GM23338 (cell line): ENCODE measurements around the gene SLC39A11. TPM values are rescaled to one million over a fixed set of nuclear protein-coding genes. Genes with fewer than 3 reads are reported as not detected.

Source experiments
- ATAC-seq: fragments of 200-7000 bp; cut with Tn5 transposase; 3 replicates; pipeline ENCODE4 v1.9.1; 2020
- DNase-seq: peaks from one replicate; pipeline ENCODE4 v3.0.0-alpha.2; 2015; ENCODE audit warnings: low spot score
- H2AFZ ChIP-seq: fragments of 200-600 bp; sonication (generic); 2 replicates; pipeline ENCODE4 v1.8.0; 2016; ENCODE audit warnings: antibody characterized with exemption, mild to moderate bottlenecking, moderate library complexity
- H3F3A ChIP-seq: fragments of 200-600 bp; sonication (generic); replicated peaks from 2 replicates; pipeline ENCODE4 v1.8.0; 2017; ENCODE audit warnings: antibody characterized with exemption, mixed run types, low read depth
- H3K27ac ChIP-seq: fragments of 200-600 bp; sonication (generic); 2 replicates; pipeline ENCODE4 v1.6.1; 2016; ENCODE audit warnings: low read depth
- H3K27me3 ChIP-seq: fragments of 200-600 bp; sonication (generic); 2 replicates; pipeline ENCODE4 v1.8.0; 2016; ENCODE audit warnings: mild to moderate bottlenecking, mixed run types, moderate library complexity; ENCODE audit not compliant: insufficient read depth
- H3K36me3 ChIP-seq: fragments of 200-600 bp; sonication (generic); 2 replicates; pipeline ENCODE4 v1.8.0; 2016; ENCODE audit warnings: mild to moderate bottlenecking; ENCODE audit not compliant: insufficient read depth
- H3K4me1 ChIP-seq: fragments of 200-600 bp; sonication (generic); 2 replicates; pipeline ENCODE4 v1.8.0; 2016; ENCODE audit warnings: mild to moderate bottlenecking, moderate library complexity; ENCODE audit not compliant: insufficient read depth
- H3K4me2 ChIP-seq: fragments of 200-600 bp; sonication (generic); 2 replicates; pipeline ENCODE4 v1.7.1; 2017; ENCODE audit warnings: mixed run types
- H3K4me3 ChIP-seq: fragments of 200-600 bp; sonication (generic); 2 replicates; pipeline ENCODE4 v1.6.1; 2016; ENCODE audit warnings: mixed run types
- H3K79me2 ChIP-seq: fragments of 200-600 bp; sonication (generic); replicated peaks from 2 replicates; pipeline ENCODE4 v1.8.0; 2017; ENCODE audit warnings: mild to moderate bottlenecking; ENCODE audit not compliant: insufficient read depth
- H3K9me2 ChIP-seq: fragments of 200-600 bp; sonication (generic); 2 replicates; pipeline ENCODE4 v1.8.0; 2017; ENCODE audit not compliant: insufficient read depth
- H4K20me1 ChIP-seq: fragments of 200-600 bp; sonication (generic); replicated peaks from 2 replicates; pipeline ENCODE4 v1.8.0; 2017; ENCODE audit warnings: mild to moderate bottlenecking; ENCODE audit not compliant: insufficient read depth
- H3K27ac Mint-ChIP-seq: 2 replicates; pipeline ENCODE4 v1.8.0; 2020; ENCODE audit warnings: inconsistent platforms, mild to moderate bottlenecking, moderate library complexity, mixed read lengths
- H3K27me3 Mint-ChIP-seq: 3 replicates; pipeline ENCODE4 v1.8.0; 2022; ENCODE audit warnings: low read depth, mild to moderate bottlenecking, moderate library complexity, mixed read lengths, inconsistent platforms; ENCODE audit not compliant: insufficient read depth, poor library complexity
- H3K36me3 Mint-ChIP-seq: 3 replicates; pipeline ENCODE4 v1.8.0; 2021; ENCODE audit warnings: low read depth, mild to moderate bottlenecking, inconsistent platforms, moderate library complexity, mixed read lengths
- H3K4me1 Mint-ChIP-seq: 3 replicates; pipeline ENCODE4 v1.8.0; 2020; ENCODE audit warnings: mild to moderate bottlenecking, inconsistent platforms, mixed read lengths
- H3K4me3 Mint-ChIP-seq: 3 replicates; pipeline ENCODE4 v1.8.0; 2021; ENCODE audit warnings: moderate library complexity, mild to moderate bottlenecking, inconsistent platforms, mixed read lengths
- H3K9me3 Mint-ChIP-seq: 3 replicates; pipeline ENCODE4 v1.8.0; 2020; ENCODE audit warnings: moderate library complexity, mild to moderate bottlenecking, inconsistent platforms, mixed read lengths
- EZH2 ChIP-seq: fragments of 200-600 bp; sonication (generic); IDR thresholded peaks from one replicate; pipeline ENCODE4 v1.8.0; 2017; ENCODE audit warnings: antibody characterized with exemption, mild to moderate bottlenecking, low read depth; ENCODE audit not compliant: unreplicated experiment
- NANOG ChIP-seq: IDR thresholded peaks from 2 replicates; pipeline ENCODE4 v1.6.1; 2016; ENCODE audit warnings: antibody characterized with exemption, borderline replicate concordance
- POLR2AphosphoS5 ChIP-seq: IDR thresholded peaks from 2 replicates; pipeline ENCODE4 v1.6.1; 2016; ENCODE audit warnings: antibody characterized with exemption, low read depth
- ZNF114 ChIP-seq: fragments of 250-450 bp; sonication (Bioruptor Pico); IDR thresholded peaks from 2 replicates; pipeline ENCODE4 v1.5.0; 2020; ENCODE audit warnings: mild to moderate bottlenecking, moderate library complexity
- ZNF331 ChIP-seq: fragments of 250-450 bp; sonication (Bioruptor Pico); IDR thresholded peaks from 2 replicates; pipeline ENCODE4 v1.5.0; 2020; ENCODE audit warnings: low read depth, mild to moderate bottlenecking, moderate library complexity
- polyA plus RNA-seq: library from polyadenylated mRNA; unstranded; fragments of >200 nt; fragmentation: Nextera tagmentation; extraction: Ambion mirVana; gene quantifications from 2 replicates; pipeline ENCODE4 v1.2.1, GENCODE V29; 2016
- total RNA-seq: library from RNA; depleted of rRNA; stranded (reverse); fragments of >200 nt; shearing (Covaris generic); gene quantifications from 2 replicates; pipeline ENCODE4 v1.2.3, GENCODE V29; 2014
- TF ChIP-seq, protein P1 (sequence below): fragments of 250-450 bp; sonication (Bioruptor Pico); IDR thresholded peaks from 2 replicates; pipeline ENCODE4 v1.5.0; 2020; ENCODE audit warnings: mild to moderate bottlenecking, moderate library complexity
- TF ChIP-seq, protein P2 (sequence below): IDR thresholded peaks from 2 replicates; pipeline ENCODE4 v1.6.1; 2016; ENCODE audit warnings: antibody characterized with exemption

SLC39A11 gene
- total and polyA plus RNA-seq, 2 experiments from 2014 or later, result 10.8 to 18.1 TPM

DNA sequence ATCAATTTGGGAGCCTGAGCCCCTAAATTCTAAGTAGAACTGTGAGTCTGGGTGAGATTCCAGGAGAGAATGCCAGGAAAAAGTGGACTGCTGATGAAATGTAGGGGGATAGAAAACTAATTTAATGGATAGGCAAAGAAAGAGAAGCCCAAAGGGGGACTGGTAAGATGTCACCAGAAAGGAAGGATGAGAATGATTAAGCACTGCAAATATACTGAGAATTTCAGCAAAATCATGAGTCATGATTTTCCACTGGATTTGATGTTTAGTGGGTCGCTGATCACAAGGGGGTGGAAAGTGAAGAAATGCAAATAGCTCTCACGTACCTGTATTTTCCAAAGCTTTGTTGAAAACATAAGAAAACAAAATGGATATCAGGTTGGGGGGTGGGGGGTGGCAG is 201.8 kb downstream of the SLC39A11 start (continued):
- TF ChIP-seq, protein P1, sequence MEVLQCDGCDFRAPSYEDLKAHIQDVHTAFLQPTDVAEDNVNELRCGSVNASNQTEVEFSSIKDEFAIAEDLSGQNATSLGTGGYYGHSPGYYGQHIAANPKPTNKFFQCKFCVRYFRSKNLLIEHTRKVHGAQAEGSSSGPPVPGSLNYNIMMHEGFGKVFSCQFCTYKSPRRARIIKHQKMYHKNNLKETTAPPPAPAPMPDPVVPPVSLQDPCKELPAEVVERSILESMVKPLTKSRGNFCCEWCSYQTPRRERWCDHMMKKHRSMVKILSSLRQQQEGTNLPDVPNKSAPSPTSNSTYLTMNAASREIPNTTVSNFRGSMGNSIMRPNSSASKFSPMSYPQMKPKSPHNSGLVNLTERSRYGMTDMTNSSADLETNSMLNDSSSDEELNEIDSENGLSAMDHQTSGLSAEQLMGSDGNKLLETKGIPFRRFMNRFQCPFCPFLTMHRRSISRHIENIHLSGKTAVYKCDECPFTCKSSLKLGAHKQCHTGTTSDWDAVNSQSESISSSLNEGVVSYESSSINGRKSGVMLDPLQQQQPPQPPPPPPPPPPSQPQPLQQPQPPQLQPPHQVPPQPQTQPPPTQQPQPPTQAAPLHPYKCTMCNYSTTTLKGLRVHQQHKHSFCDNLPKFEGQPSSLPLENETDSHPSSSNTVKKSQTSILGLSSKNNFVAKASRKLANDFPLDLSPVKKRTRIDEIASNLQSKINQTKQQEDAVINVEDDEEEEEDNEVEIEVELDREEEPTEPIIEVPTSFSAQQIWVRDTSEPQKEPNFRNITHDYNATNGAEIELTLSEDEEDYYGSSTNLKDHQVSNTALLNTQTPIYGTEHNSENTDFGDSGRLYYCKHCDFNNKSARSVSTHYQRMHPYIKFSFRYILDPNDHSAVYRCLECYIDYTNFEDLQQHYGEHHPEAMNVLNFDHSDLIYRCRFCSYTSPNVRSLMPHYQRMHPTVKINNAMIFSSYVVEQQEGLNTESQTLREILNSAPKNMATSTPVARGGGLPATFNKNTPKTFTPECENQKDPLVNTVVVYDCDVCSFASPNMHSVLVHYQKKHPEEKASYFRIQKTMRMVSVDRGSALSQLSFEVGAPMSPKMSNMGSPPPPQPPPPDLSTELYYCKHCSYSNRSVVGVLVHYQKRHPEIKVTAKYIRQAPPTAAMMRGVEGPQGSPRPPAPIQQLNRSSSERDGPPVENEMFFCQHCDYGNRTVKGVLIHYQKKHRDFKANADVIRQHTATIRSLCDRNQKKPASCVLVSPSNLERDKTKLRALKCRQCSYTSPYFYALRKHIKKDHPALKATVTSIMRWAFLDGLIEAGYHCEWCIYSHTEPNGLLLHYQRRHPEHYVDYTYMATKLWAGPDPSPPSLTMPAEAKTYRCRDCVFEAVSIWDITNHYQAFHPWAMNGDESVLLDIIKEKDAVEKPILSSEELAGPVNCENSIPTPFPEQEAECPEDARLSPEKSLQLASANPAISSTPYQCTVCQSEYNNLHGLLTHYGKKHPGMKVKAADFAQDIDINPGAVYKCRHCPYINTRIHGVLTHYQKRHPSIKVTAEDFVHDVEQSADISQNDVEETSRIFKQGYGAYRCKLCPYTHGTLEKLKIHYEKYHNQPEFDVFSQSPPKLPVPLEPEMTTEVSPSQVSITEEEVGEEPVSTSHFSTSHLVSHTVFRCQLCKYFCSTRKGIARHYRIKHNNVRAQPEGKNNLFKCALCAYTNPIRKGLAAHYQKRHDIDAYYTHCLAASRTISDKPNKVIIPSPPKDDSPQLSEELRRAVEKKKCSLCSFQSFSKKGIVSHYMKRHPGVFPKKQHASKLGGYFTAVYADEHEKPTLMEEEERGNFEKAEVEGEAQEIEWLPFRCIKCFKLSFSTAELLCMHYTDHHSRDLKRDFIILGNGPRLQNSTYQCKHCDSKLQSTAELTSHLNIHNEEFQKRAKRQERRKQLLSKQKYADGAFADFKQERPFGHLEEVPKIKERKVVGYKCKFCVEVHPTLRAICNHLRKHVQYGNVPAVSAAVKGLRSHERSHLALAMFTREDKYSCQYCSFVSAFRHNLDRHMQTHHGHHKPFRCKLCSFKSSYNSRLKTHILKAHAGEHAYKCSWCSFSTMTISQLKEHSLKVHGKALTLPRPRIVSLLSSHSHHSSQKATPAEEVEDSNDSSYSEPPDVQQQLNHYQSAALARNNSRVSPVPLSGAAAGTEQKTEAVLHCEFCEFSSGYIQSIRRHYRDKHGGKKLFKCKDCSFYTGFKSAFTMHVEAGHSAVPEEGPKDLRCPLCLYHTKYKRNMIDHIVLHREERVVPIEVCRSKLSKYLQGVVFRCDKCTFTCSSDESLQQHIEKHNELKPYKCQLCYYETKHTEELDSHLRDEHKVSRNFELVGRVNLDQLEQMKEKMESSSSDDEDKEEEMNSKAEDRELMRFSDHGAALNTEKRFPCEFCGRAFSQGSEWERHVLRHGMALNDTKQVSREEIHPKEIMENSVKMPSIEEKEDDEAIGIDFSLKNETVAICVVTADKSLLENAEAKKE (CRISPR knock-in tag), result no peak
- TF ChIP-seq POLR2AphosphoS5 (no peak), ZNF331 (CRISPR knock-in tag) (no peak), EZH2 (no peak)
- TF ChIP-seq, protein P2, sequence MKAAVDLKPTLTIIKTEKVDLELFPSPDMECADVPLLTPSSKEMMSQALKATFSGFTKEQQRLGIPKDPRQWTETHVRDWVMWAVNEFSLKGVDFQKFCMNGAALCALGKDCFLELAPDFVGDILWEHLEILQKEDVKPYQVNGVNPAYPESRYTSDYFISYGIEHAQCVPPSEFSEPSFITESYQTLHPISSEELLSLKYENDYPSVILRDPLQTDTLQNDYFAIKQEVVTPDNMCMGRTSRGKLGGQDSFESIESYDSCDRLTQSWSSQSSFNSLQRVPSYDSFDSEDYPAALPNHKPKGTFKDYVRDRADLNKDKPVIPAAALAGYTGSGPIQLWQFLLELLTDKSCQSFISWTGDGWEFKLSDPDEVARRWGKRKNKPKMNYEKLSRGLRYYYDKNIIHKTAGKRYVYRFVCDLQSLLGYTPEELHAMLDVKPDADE, result no peak

DNA sequence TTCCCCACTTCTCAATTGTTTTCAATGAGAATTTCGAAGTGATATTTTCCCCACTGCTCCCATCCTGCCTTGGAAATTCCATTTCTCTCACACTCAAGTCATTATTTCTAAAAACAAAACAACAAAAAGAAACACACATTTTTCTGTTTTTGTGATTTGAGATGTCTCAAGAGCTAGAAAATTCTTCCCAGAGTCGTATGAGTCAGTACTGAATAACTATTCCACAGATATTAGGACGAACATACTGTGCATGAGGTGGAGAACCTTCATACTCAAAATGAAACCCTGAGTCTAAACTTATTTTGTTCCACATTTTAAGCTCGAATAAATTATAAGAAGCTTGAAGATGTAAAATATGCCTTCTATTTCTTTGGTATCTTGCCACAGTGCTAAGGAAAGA is 204.6 kb downstream of the SLC39A11 start:
- no peaks in the 10 kb centered on the region for H4K20me1 ChIP-seq
- TF ChIP-seq, protein P2, result no peak
- TF ChIP-seq NANOG, result no peak
- no peak for TF ChIP-seq POLR2AphosphoS5
- TF ChIP-seq ZNF331 (CRISPR knock-in tag), result no peak
- no peak for TF ChIP-seq ZNF114 (CRISPR knock-in tag)
- no peaks in the 10 kb centered on the region for H3K79me2 ChIP-seq
- H3K4me3 ChIP-seq, result no peak overlapping the region
- Mint-ChIP-seq H3K4me3 (no peak overlapping the region), H3K9me3 (no peaks in the 10 kb centered on the region), H3K4me1 (no peaks in the 10 kb centered on the region), H3K27me3 (peaks cover 1% of the 10 kb centered on the region), H3K36me3 (no peaks in the 10 kb centered on the region), H3K27ac (no peak overlapping the region)
- no peak overlapping the region for H3K27ac ChIP-seq
- ATAC-seq (no peak), DNase-seq (no peak)
- H3F3A ChIP-seq, result no peaks in the 10 kb centered on the region
- no peak overlapping the region for H2AFZ ChIP-seq
- H3K4me2 ChIP-seq, result no peak overlapping the region
- H3K36me3 ChIP-seq, result no peaks in the 10 kb centered on the region
- H3K4me1 ChIP-seq, result no peaks in the 10 kb centered on the region
- 0 out of 2 replicates have a peak, but pooled peaks cover 9% of the 10 kb centered on the region for H3K9me2 ChIP-seq
- no peaks in the 10 kb centered on the region for H3K27me3 ChIP-seq
